ENCODE data around the gene SCN10A.
A peak's percentile ranks its signal among the peaks of the same experiment; 100 is the strongest.

The SCN10A gene

DNA sequence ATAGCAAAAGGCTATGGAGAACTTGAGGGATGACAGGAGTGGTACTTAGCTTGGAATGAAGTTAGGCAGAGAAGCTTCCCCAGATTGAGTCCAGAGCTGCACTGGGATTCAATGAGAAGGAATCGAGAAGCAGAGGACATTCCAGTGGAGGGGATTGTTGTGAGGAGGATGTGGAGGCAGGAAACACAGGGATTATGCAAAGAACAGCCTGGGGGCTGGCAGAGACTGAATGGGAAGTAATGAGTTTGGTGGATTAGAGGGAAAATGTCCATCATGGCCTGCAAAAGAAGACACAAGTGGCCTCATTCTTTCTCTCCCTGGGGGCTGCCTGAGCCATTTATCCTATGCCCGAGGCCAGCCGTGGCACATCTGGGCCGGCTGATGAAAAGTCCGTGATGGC, 20.5 kb upstream of the SCN10A start:
- Histone ChIP-seq H2BK120ac (ENCODE audit: low read depth, low read length) (no peak overlapping the region), H3K79me2 (ENCODE audit: control insufficient read depth, insufficient read depth, low read length) (no peaks in the 10 kb centered on the region), H3K27me3 (ENCODE audit: insufficient read depth, low read length, poor library complexity) (no peaks in the 10 kb centered on the region), H4K5ac (ENCODE audit: low read length) (no peak overlapping the region), H3K4me3 (ENCODE audit: low read length) (no peak overlapping the region), H3K4me1 (ENCODE audit: control insufficient read depth, low read depth, low read length) (peaks cover 5% of the 10 kb centered on the region), H3K18ac (ENCODE audit: low read length) (no peak overlapping the region), H2BK15ac (replicated peaks; ENCODE audit: low read depth) (no peak overlapping the region), H3K23ac (ENCODE audit: low read length) (no peak overlapping the region), H2AK5ac (ENCODE audit: low read length) (no peak overlapping the region), H3K27ac (ENCODE audit: low read depth, low read length) (no peak overlapping the region), H3K56ac (ENCODE audit: low read length) (peak overlapping the region; percentile 47), H3K9ac (ENCODE audit: low read length) (no peak overlapping the region), H4K8ac (ENCODE audit: low read depth, low read length) (no peak overlapping the region), H2BK5ac (ENCODE audit: low read length) (no peak overlapping the region), H3K4me2 (ENCODE audit: low read length) (no peak overlapping the region), H3K36me3 (ENCODE audit: control insufficient read depth, insufficient read depth, low read length) (no peaks in the 10 kb centered on the region), H3K79me1 (ENCODE audit: low read length) (no peaks in the 10 kb centered on the region), H3K4ac (ENCODE audit: low read depth, low read length) (no peak overlapping the region)
- peak; percentile 76 for DNase-seq
- WGBS (ENCODE audit: extremely low coverage, insufficient coverage, low lambda C conversion rate), result no CpG with 5 or more reads among the region's 5 CpGs

DNA sequence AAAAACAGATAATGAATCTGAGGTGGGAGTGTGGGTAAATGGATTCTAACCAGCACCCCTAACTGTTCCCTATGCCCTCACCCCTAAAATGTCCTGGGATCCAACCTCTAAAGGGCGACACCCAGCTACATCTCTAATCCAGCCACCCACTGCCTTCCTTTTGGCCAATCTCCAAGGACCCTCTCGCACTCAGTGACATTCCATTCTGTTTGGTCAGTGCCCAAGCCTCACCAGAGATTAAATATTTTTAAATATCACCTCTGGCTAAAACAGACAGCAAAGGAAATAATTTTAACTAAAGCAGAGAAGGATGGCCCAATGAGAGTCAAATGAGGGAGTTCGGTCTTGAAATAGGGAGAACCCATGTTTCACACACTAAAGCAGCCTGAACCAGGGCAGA, 19.9 kb upstream of the SCN10A start:
- Histone ChIP-seq H3K4me2 (ENCODE audit: low read length) (no peak overlapping the region), H3K4me3 (ENCODE audit: low read length) (no peak overlapping the region), H3K4me1 (ENCODE audit: control insufficient read depth, low read depth, low read length) (peaks cover 5% of the 10 kb centered on the region), H2BK5ac (ENCODE audit: low read length) (no peak overlapping the region), H3K36me3 (ENCODE audit: control insufficient read depth, insufficient read depth, low read length) (no peaks in the 10 kb centered on the region), H3K79me1 (ENCODE audit: low read length) (no peaks in the 10 kb centered on the region), H3K56ac (ENCODE audit: low read length) (peak overlapping the region; percentile 47), H3K27ac (ENCODE audit: low read depth, low read length) (peak overlapping the region; percentile 64), H2AK5ac (ENCODE audit: low read length) (no peak overlapping the region), H4K5ac (ENCODE audit: low read length) (no peak overlapping the region), H3K23ac (ENCODE audit: low read length) (no peak overlapping the region), H3K18ac (ENCODE audit: low read length) (no peak overlapping the region), H3K4ac (ENCODE audit: low read depth, low read length) (no peak overlapping the region), H3K9ac (ENCODE audit: low read length) (no peak overlapping the region), H4K8ac (ENCODE audit: low read depth, low read length) (no peak overlapping the region), H2BK120ac (ENCODE audit: low read depth, low read length) (no peak overlapping the region), H2BK15ac (replicated peaks; ENCODE audit: low read depth) (no peak overlapping the region), H3K79me2 (ENCODE audit: control insufficient read depth, insufficient read depth, low read length) (no peaks in the 10 kb centered on the region), H3K27me3 (ENCODE audit: insufficient read depth, low read length, poor library complexity) (no peaks in the 10 kb centered on the region)
- no peak for DNase-seq
- WGBS (ENCODE audit: extremely low coverage, insufficient coverage, low lambda C conversion rate), result no CpG with 5 or more reads among the region's 3 CpGs

- Histone ChIP-seq H3K4me3 (ENCODE audit: low read length) (no peak overlapping the region), H3K9ac (ENCODE audit: low read length) (no peak overlapping the region), H2BK15ac (replicated peaks; ENCODE audit: low read depth) (no peak overlapping the region), H3K4me1 (ENCODE audit: control insufficient read depth, low read depth, low read length) (peaks cover 5% of the 10 kb centered on the region), H3K4me2 (ENCODE audit: low read length) (no peak overlapping the region), H3K4ac (ENCODE audit: low read depth, low read length) (no peak overlapping the region), H4K5ac (ENCODE audit: low read length) (no peak overlapping the region), H2AK5ac (ENCODE audit: low read length) (no peak overlapping the region), H3K27me3 (ENCODE audit: insufficient read depth, low read length, poor library complexity) (no peaks in the 10 kb centered on the region), H3K18ac (ENCODE audit: low read length) (no peak overlapping the region), H2BK120ac (ENCODE audit: low read depth, low read length) (no peak overlapping the region), H3K56ac (ENCODE audit: low read length) (no peak overlapping the region), H3K79me1 (ENCODE audit: low read length) (no peaks in the 10 kb centered on the region), H3K27ac (ENCODE audit: low read depth, low read length) (peak overlapping the region; percentile 17), H3K79me2 (ENCODE audit: control insufficient read depth, insufficient read depth, low read length) (no peaks in the 10 kb centered on the region), H3K36me3 (ENCODE audit: control insufficient read depth, insufficient read depth, low read length) (no peaks in the 10 kb centered on the region), H2BK5ac (ENCODE audit: low read length) (no peak overlapping the region), H4K8ac (ENCODE audit: low read depth, low read length) (no peak overlapping the region), H3K23ac (ENCODE audit: low read length) (no peak overlapping the region)
- no peak for DNase-seq
Observed at GRCh38 chr3:38834717-38835116, 18.7 kb upstream of the SCN10A start.

GRCh38 chr3:38834110-38834509, 18.1 kb upstream of the SCN10A start:
- H3K79me2 ChIP-seq (ENCODE audit: control insufficient read depth, insufficient read depth, low read length), result no peaks in the 10 kb centered on the region

DNA sequence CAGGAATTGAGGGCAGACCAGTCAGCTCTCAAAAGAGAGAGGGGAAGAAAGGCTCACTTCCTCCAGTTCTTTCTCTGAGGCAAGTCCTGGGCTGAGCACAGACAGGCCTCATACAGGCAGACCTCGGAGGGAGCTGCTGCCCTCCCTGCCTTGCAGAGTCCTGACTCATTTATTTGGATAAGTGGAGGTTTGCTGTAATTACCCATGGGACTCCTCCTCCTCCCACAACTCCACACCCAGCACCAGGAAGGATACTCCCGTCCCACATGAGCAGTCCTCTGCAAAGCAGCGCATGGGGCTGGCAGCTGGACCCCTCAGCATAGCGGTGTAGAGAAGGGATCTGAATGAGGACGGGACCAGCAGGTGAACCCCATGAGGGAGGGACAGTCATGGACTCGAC, 13.4 kb upstream of the SCN10A start:
- no peaks in the 10 kb centered on the region for H3K79me1 ChIP-seq (ENCODE audit: low read length)
- no peaks in the 10 kb centered on the region for H3K27me3 ChIP-seq (ENCODE audit: insufficient read depth, low read length, poor library complexity)
- no peak overlapping the region for H3K4me2 ChIP-seq (ENCODE audit: low read length)
- H3K36me3 ChIP-seq (ENCODE audit: control insufficient read depth, insufficient read depth, low read length), result no peaks in the 10 kb centered on the region
- no peak overlapping the region for H2BK120ac ChIP-seq (ENCODE audit: low read depth, low read length)
- no peak for DNase-seq
- H3K27ac ChIP-seq (ENCODE audit: low read depth, low read length), result no peak overlapping the region
- WGBS (ENCODE audit: extremely low coverage, insufficient coverage, low lambda C conversion rate), result no CpG with 5 or more reads among the region's 6 CpGs
- no peak overlapping the region for H3K9ac ChIP-seq (ENCODE audit: low read length)
- no peak overlapping the region for H4K5ac ChIP-seq (ENCODE audit: low read length)
- H3K4ac ChIP-seq (ENCODE audit: low read depth, low read length), result no peak overlapping the region
- no peak overlapping the region for H3K4me3 ChIP-seq (ENCODE audit: low read length)
- H2AK5ac ChIP-seq (ENCODE audit: low read length), result no peak overlapping the region
- no peak overlapping the region for H3K18ac ChIP-seq (ENCODE audit: low read length)
- H3K56ac ChIP-seq (ENCODE audit: low read length), result no peak overlapping the region
- H3K23ac ChIP-seq (ENCODE audit: low read length), result no peak overlapping the region
- H3K79me2 ChIP-seq (ENCODE audit: control insufficient read depth, insufficient read depth, low read length), result no peaks in the 10 kb centered on the region
- no peak overlapping the region for H2BK5ac ChIP-seq (ENCODE audit: low read length)
- H3K4me1 ChIP-seq (ENCODE audit: control insufficient read depth, low read depth, low read length), result no peaks in the 10 kb centered on the region
- H4K8ac ChIP-seq (ENCODE audit: low read depth, low read length), result no peak overlapping the region
- no peak overlapping the region for H2BK15ac ChIP-seq (replicated peaks; ENCODE audit: low read depth)

More at GRCh38 chr3:38834110-38834509, 18.1 kb upstream of the SCN10A start:
- Histone ChIP-seq H3K4ac (ENCODE audit: low read depth, low read length) (no peak overlapping the region), H2BK15ac (replicated peaks; ENCODE audit: low read depth) (no peak overlapping the region), H2BK5ac (ENCODE audit: low read length) (no peak overlapping the region), H3K4me1 (ENCODE audit: control insufficient read depth, low read depth, low read length) (peaks cover 5% of the 10 kb centered on the region), H3K79me1 (ENCODE audit: low read length) (no peaks in the 10 kb centered on the region), H4K5ac (ENCODE audit: low read length) (no peak overlapping the region), H3K56ac (ENCODE audit: low read length) (no peak overlapping the region), H3K27ac (ENCODE audit: low read depth, low read length) (no peak overlapping the region), H3K4me3 (ENCODE audit: low read length) (no peak overlapping the region), H3K9ac (ENCODE audit: low read length) (no peak overlapping the region), H2BK120ac (ENCODE audit: low read depth, low read length) (no peak overlapping the region), H3K23ac (ENCODE audit: low read length) (no peak overlapping the region), H3K4me2 (ENCODE audit: low read length) (no peak overlapping the region), H3K27me3 (ENCODE audit: insufficient read depth, low read length, poor library complexity) (no peaks in the 10 kb centered on the region), H4K8ac (ENCODE audit: low read depth, low read length) (no peak overlapping the region), H3K36me3 (ENCODE audit: control insufficient read depth, insufficient read depth, low read length) (no peaks in the 10 kb centered on the region), H3K18ac (ENCODE audit: low read length) (no peak overlapping the region), H2AK5ac (ENCODE audit: low read length) (no peak overlapping the region)
- peak; percentile 81 for DNase-seq
- no CpG with 5 or more reads among the region's 8 CpGs for WGBS (ENCODE audit: extremely low coverage, insufficient coverage, low lambda C conversion rate)

DNA sequence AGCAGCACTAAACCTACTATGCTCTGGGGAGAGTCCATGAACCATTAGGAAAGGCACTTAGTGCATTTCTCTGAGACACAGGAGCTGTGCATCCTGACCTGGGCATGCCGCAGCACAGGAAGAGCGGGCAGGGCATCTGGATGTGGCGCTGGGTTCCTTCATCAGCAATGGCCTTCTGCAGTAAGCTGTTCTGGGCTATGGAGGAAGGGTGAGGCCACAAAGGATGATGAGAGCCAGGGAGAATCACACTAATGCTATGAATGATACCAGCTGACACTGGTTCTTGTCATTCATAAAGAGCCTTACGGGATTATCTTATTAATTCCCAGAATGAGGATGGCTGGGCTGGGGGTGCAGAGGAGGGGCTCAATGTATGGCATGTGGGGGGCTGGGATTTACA, 12.7 kb upstream of the SCN10A start:
- H3K18ac ChIP-seq (ENCODE audit: low read length), result no peak overlapping the region
- no peaks in the 10 kb centered on the region for H3K36me3 ChIP-seq (ENCODE audit: control insufficient read depth, insufficient read depth, low read length)
- no peak overlapping the region for H2BK15ac ChIP-seq (replicated peaks; ENCODE audit: low read depth)
- no peaks in the 10 kb centered on the region for H3K79me2 ChIP-seq (ENCODE audit: control insufficient read depth, insufficient read depth, low read length)
- no peak overlapping the region for H3K56ac ChIP-seq (ENCODE audit: low read length)
- no CpG with 5 or more reads among the region's 4 CpGs for WGBS (ENCODE audit: extremely low coverage, insufficient coverage, low lambda C conversion rate)
- H2BK120ac ChIP-seq (ENCODE audit: low read depth, low read length), result no peak overlapping the region
- no peak overlapping the region for H3K4me3 ChIP-seq (ENCODE audit: low read length)
- H3K4me1 ChIP-seq (ENCODE audit: control insufficient read depth, low read depth, low read length), result no peaks in the 10 kb centered on the region
- DNase-seq, result no peak
- no peak overlapping the region for H3K23ac ChIP-seq (ENCODE audit: low read length)
- no peak overlapping the region for H2BK5ac ChIP-seq (ENCODE audit: low read length)
- no peak overlapping the region for H2AK5ac ChIP-seq (ENCODE audit: low read length)
- no peak overlapping the region for H4K8ac ChIP-seq (ENCODE audit: low read depth, low read length)
- no peak overlapping the region for H4K5ac ChIP-seq (ENCODE audit: low read length)
- H3K27ac ChIP-seq (ENCODE audit: low read depth, low read length), result no peak overlapping the region
- no peak overlapping the region for H3K4me2 ChIP-seq (ENCODE audit: low read length)
- no peak overlapping the region for H3K9ac ChIP-seq (ENCODE audit: low read length)
- H3K27me3 ChIP-seq (ENCODE audit: insufficient read depth, low read length, poor library complexity), result no peaks in the 10 kb centered on the region
- H3K79me1 ChIP-seq (ENCODE audit: low read length), result no peaks in the 10 kb centered on the region
- no peak overlapping the region for H3K4ac ChIP-seq (ENCODE audit: low read depth, low read length)
